Measurements from ENCODE around the gene TLN1.

TLN1 gene

GRCh38 chr9:35771943-35772342 is 39.9 kb upstream of the TLN1 start:
- TF ChIP-seq CTCF (IDR thresholded peaks at IDR 0.05; ENCODE audit: low read depth, low read length, missing control alignments): no peak
- no peak overlapping the region for H3K4me3 ChIP-seq (ENCODE audit: low read depth, low read length)
- no peak for DNase-seq (ENCODE audit: low read depth)

GRCh38 chr9:35771534-35771933 is 39.5 kb upstream of the TLN1 start:
- H3K4me3 ChIP-seq (ENCODE audit: low read depth, low read length): no peak overlapping the region
- DNase-seq (ENCODE audit: low read depth): no peak

GRCh38 chr9:35771075-35771433 is 39.1 kb upstream of the TLN1 start:
- TF ChIP-seq CTCF (IDR thresholded peaks at IDR 0.05; ENCODE audit: low read depth, low read length, missing control alignments): no peak
- no peak for DNase-seq (ENCODE audit: low read depth)
- H3K4me3 ChIP-seq (ENCODE audit: low read depth, low read length): no peak overlapping the region

More at GRCh38 chr9:35771534-35771933, 39.5 kb upstream of the TLN1 start:
- TF ChIP-seq CTCF (IDR thresholded peaks at IDR 0.05; ENCODE audit: low read depth, low read length, missing control alignments): no peak

GRCh38 chr9:35769763-35770162 is 37.8 kb upstream of the TLN1 start:
- H3K4me3 ChIP-seq (ENCODE audit: low read depth, low read length): no peak overlapping the region
- no peak for DNase-seq (ENCODE audit: low read depth)
- no peak for TF ChIP-seq CTCF (IDR thresholded peaks at IDR 0.05; ENCODE audit: low read depth, low read length, missing control alignments)

GRCh38 chr9:35767458-35767857 is 35.5 kb upstream of the TLN1 start:
- H3K4me3 ChIP-seq (ENCODE audit: low read depth, low read length): no peak overlapping the region
- no peak for DNase-seq (ENCODE audit: low read depth)
- no peak for TF ChIP-seq CTCF (IDR thresholded peaks at IDR 0.05; ENCODE audit: low read depth, low read length, missing control alignments)

- TF ChIP-seq CTCF (IDR thresholded peaks at IDR 0.05; ENCODE audit: low read depth, low read length, missing control alignments): no peak
- H3K4me3 ChIP-seq (ENCODE audit: low read depth, low read length): no peak overlapping the region
- DNase-seq (ENCODE audit: low read depth): no peak
Measured at GRCh38 chr9:35766997-35767396, 35.0 kb upstream of the TLN1 start.

- no peak for DNase-seq (ENCODE audit: low read depth)
- H3K4me3 ChIP-seq (ENCODE audit: low read depth, low read length): no peak overlapping the region
- no peak for TF ChIP-seq CTCF (IDR thresholded peaks at IDR 0.05; ENCODE audit: low read depth, low read length, missing control alignments)
Measured at GRCh38 chr9:35763803-35764202, 31.8 kb upstream of the TLN1 start.

Data from GM12864 (cell line).